ENCODE results near the gene PER2.

Gene PER2

GRCh38 chr2:238203973-238204683 lies 84.3 kb downstream of the PER2 start:
- no peak for TF ChIP-seq CTCF (conservative IDR thresholded peaks at IDR 0.05; ENCODE audit: low read depth, low read length)
- Histone ChIP-seq H2AFZ (ENCODE audit: low read depth) (peak overlapping the region; percentile 98), H4K20me1 (ENCODE audit: insufficient read depth) (peaks cover 20% of the 10 kb centered on the region), H3K9ac (peak overlapping the region; percentile 45; the same call in 1 of the 2 replicates), H3K79me2 (ENCODE audit: insufficient read depth, low read depth) (peaks cover 40% of the 10 kb centered on the region), H3K4me1 (ENCODE audit: low read depth, poor library complexity, severe bottlenecking) (peaks cover 52% of the 10 kb centered on the region), H3K36me3 (ENCODE audit: insufficient read depth) (no peaks in the 10 kb centered on the region), H3K4me3 (IDR thresholded peaks at IDR 0.05; ENCODE audit: insufficient read depth, low read depth, low read length) (no peak overlapping the region), H3K27me3 (ENCODE audit: insufficient read depth, low read depth) (no peaks in the 10 kb centered on the region), H3K4me2 (peak overlapping the region; percentile 91), H3K27ac (peak overlapping the region; percentile 55)

DNA sequence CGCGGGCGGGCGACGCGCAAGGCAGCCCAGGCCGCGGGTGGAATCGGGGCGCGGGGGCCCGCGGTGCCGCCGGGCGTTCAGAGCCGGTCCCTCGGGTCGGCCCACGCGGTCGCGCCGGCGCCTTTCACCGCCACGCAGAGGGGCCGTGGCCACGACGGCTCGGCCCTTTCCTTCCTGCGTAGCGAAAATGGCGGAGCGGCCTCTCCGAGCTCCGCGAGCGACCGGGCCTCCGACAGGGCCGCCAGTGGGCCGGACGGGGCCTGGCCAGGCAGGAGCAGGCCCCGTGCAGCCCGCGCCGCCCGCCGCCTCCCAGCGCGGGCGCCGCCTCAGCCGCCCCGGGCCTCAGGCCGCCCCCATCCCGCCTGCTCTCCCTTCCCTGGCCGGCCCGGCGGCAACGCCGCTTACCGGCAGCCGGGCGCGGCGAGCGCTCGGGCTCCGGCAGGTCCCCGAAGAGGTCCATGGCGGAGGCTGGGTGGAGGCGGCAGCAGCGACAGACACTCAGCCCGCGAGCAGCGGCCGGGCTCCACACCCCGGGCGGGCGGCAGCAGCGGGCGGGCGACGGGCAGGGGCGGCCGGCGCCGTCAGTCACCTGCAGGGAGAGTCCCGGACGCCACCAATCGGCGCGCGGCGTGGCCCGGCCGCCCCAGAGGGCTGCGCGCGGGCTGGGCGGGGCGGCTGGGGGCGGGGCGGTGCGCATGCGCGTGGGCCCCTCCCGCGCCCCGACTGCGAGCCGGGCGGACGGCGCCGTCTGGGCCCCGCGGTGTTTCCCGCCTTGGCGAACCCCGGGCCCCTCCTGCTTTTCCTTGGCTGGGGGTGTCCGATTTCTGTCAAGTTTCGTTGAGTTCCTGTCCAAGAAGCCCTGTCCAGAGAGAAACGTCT lies 85.1 kb downstream of the PER2 start, which contains the start of gene ILKAP:
ILKAP (minus strand) TSS at position 602 of the 879 bp plus-strand sequence; CDS start at position 460, 142 bp downstream.
- Histone ChIP-seq H3K4me1 (ENCODE audit: low read depth, poor library complexity, severe bottlenecking) (peaks cover 58% of the 10 kb centered on the region), H2AFZ (ENCODE audit: low read depth) (peak within 1 kb of the TSS; percentile 98), H3K9ac (peak within 1 kb of the TSS; percentile 81), H3K4me3 (IDR thresholded peaks at IDR 0.05; ENCODE audit: insufficient read depth, low read depth, low read length) (peak within 1 kb of the TSS; percentile 81), H3K27me3 (ENCODE audit: insufficient read depth, low read depth) (no peaks in the 10 kb centered on the region), H3K36me3 (ENCODE audit: insufficient read depth) (no peaks in the 10 kb centered on the region), H3K79me2 (ENCODE audit: insufficient read depth, low read depth) (peaks cover 48% of the 10 kb centered on the region), H4K20me1 (ENCODE audit: insufficient read depth) (peaks cover 20% of the 10 kb centered on the region), H3K4me2 (peak within 1 kb of the TSS; percentile 97), H3K27ac (peak within 1 kb of the TSS; percentile 69)
- TF ChIP-seq CTCF (conservative IDR thresholded peaks at IDR 0.05; ENCODE audit: low read depth, low read length), result no peak

DNA sequence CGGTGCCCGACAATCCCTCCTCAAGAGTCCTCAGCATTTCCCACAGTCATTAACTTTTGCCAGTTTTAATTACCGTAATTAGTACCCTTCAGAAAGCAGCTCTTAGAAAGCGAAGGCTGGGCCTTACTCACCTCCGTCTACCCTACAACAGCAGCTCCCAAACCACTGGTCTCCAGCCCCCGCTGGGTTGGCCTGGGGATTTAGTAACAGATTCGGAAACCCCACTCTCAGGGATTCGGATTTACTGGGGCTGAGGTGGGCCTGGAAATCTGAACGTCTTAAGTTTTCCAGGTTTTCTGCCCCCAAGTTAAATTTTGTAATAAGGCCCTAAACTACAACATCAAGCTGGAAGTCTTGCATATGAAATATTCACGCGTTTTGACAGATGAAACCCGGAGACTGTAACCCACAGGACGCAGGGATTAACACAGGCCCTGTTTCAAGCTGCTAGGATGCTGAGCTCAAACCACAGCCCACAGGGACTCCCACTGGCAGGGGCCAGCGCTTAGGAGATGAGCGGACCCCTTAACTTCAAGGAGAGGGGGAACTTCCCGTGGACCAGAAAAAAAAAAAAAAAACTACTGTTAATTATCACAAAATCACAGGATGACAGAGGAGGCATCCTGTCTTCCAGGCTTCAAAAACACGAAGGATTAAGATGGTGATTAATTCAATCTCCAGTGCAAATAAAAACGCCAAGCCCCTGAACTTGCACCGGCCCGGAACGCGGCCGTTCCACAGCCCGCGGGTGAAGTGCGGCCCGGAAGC lies 85.9 kb downstream of the PER2 start:
- no peaks in the 10 kb centered on the region for H3K27me3 ChIP-seq (ENCODE audit: insufficient read depth, low read depth)
- H3K27ac ChIP-seq, result peak overlapping the region; percentile 69
- peaks cover 26% of the 10 kb centered on the region for H4K20me1 ChIP-seq (ENCODE audit: insufficient read depth)
- TF ChIP-seq CTCF (conservative IDR thresholded peaks at IDR 0.05; ENCODE audit: low read depth, low read length), result no peak
- peaks cover 56% of the 10 kb centered on the region for H3K79me2 ChIP-seq (ENCODE audit: insufficient read depth, low read depth)
- peak overlapping the region; percentile 97 for H3K4me2 ChIP-seq
- H3K4me3 ChIP-seq (IDR thresholded peaks at IDR 0.05; ENCODE audit: insufficient read depth, low read depth, low read length), result peak overlapping the region; percentile 81
- peaks cover 52% of the 10 kb centered on the region for H3K4me1 ChIP-seq (ENCODE audit: low read depth, poor library complexity, severe bottlenecking)
- peak overlapping the region; percentile 81 for H3K9ac ChIP-seq
- no peaks in the 10 kb centered on the region for H3K36me3 ChIP-seq (ENCODE audit: insufficient read depth)
- peak overlapping the region; percentile 29; the same call in 1 of the 2 replicates for H2AFZ ChIP-seq (ENCODE audit: low read depth)

Measured in KMS-11 (cell line).